ENCODE results near the gene IRF1.

The IRF1 gene

GRCh38 chr5:132473668-132474067, 16.9 kb downstream of the IRF1 start:
- no peak for DNase-seq

- DNase-seq: no peak
Observed at GRCh38 chr5:132473019-132473531, 17.5 kb downstream of the IRF1 start.

DNA sequence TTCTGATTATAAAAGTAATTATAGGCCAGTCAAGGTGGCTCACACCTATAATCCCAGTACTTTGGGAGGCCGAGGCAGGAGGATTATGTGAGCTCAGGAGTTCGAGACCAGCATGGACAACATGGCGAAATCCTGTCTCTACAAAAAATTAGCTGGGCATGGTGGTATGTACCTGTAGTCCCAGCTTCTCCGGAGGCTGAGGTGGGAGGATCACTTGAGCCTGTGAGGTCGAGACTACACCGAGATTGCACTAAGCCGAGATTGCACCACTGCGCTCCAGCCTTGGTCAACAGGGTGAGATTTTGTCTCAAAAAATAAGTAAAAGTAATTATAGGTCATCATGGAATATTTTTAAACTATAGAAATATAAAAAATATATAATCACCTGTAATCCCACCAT, 18.1 kb downstream of the IRF1 start:
- no peak for DNase-seq

GRCh38 chr5:132471944-132472343, 18.6 kb downstream of the IRF1 start:
- no peak for DNase-seq

DNA sequence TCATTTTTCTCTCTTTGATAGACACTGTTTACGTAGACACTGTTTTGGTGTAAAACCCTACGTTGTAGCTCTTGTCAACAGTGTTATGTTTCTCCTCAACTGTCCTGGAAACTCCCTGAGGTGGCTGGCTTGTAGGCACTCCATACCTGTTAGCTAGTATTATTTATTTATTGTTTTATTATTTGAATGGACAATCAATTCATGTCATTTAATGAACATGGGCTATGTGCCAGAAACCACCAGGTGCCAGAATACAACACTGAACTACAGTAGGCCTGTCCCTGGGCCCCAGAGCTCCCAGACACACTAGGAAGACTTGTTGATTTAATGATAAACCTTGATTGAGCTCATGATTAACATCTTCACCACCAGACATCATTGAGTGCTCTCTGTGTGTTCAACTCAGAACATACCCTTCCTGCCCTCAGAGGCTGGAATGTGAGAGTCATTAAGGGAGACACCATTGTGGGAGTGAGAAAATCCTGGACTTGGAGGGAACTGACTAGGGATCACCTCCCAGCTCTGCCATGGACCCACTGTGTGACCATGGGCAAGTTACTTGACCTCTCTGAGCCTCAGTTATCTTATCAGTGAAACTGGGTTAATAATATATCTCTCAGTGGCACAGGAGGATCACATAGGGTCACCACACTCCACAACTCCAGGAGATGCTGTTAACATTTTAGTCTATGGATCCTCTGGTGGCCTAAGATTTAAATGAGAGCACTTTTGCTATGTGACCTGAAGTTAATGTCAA, 19.2 kb downstream of the IRF1 start:
- DNase-seq: peak; percentile 52

- DNase-seq: no peak
Observed at GRCh38 chr5:132470596-132470995, 20.0 kb downstream of the IRF1 start.

- DNase-seq: no peak
Observed at GRCh38 chr5:132470010-132470392, 20.6 kb downstream of the IRF1 start.

- DNase-seq: no peak
Observed at GRCh38 chr5:132469380-132470009, 21.1 kb downstream of the IRF1 start.

DNA sequence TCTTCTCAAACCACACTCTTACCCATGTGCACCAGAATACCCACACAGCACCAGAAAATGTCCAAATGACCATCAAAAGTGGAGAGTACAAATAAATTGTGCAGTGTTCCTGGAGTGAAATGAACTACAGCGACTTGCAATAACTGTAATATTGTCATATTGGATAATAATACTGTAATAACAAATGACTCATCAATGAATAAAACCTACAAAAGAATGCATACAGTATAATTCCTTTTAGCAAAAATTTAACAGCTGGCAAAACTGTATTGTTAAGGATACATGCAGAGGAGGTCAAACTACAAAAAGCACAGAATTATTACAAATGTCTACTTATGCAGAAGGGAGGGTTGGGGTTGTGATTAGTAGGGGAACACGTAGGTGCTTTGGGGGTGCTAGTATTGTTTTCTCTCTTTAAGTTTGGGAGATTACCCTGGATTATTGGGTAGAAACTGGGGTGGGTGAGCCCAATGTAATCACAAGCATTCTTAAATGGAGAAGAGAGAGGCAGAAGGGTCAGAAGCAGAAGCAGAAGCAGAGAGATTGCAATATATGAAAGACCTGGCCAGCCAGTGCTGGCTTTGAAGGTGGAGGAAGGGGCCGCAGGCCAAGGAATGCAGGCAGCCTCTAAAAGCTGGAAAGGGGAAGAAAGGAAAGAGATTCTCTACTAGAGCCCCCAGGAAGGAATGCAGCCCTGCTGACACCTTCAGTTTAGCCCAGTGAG, 21.8 kb downstream of the IRF1 start:
- DNase-seq: no peak

- DNase-seq: no peak
Observed at GRCh38 chr5:132467287-132467984, 23.1 kb downstream of the IRF1 start.

GRCh38 chr5:132466433-132467286, 23.9 kb downstream of the IRF1 start:
- no peak for DNase-seq

- DNase-seq: no peak
Observed at GRCh38 chr5:132465059-132465707, 25.4 kb downstream of the IRF1 start.

GRCh38 chr5:132464156-132464939, 26.2 kb downstream of the IRF1 start:
- DNase-seq: no peak

- DNase-seq: no peak
Observed at GRCh38 chr5:132463811-132464155, 26.8 kb downstream of the IRF1 start.

- no peak for DNase-seq
Observed at GRCh38 chr5:132462856-132463745, 27.5 kb downstream of the IRF1 start.

DNA sequence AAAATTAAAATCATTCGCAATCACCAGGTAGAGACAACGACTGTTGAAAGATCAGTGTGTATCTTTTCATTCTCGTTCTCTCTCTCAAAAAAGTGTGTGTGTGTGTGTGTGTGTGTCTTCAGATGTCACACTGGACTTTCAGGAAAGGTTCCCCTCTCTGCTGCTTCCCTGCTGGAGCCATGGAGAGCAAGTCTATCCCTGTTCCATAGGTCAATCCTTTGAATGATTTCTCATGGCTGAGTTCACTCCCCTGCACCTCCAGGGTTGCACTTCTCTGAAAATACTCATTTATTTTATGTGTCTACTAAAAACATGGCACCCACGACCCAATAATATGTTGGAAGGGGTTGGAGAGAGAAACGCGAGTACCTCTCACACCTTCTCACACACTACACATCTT, 28.2 kb downstream of the IRF1 start:
- no peak for DNase-seq

DNA sequence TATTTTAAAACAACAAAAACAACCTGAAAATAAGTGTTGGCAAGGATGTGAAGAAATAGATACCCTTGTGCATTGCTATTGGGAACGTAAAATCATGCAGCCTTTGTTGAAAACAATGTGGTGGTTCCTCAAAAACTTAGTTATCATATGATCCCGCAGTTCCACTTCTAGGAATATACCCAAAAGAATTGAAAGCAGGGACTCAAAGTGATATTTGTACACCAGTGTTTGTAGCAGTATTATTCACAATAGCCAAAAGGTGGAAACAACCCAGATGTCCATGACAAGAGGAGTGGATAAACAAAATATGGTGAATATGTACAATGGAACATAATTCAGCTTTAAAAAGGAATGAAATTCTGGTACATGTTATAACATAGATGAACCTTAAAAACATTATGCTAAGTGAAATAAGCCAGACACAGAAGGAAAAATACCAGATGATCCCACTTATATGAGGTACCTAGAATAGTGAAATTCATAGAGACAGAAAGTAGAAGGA, 29.0 kb downstream of the IRF1 start:
- no peak for DNase-seq

DNA sequence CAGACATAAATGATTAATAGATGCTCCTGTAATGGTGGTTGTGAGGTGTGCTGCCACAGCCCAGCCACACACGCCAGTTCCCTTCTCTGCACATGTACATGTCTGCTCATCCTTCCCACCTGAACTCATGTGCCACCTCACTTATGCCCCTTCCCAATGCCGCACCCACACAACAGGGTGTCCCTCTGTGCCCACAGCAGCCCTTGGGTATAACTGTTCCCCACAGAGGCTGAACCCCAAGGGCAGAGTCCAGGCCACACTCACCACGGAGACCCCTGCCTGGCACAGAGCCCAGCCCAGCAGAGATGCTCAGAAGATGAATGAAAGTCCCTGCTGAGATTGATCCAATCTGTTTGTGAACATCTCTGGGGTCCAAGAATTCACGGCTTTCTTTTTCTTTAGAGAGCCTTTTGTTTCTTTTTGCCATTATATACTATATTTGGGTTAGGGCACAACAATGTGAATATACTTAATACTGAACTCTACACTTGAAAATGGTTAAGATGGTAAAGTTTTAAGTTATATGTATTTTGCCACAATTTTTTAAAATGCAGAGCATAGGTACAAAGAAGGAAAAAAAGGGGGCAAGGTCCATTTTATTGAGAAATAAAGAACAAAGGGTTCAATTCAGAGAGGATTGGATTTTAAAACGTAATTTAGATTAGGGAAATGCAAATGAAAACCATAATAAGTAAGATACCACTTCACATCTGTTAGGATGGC, 29.6 kb downstream of the IRF1 start:
- no peak for DNase-seq

Data from NCI-H1105 (cell line).